ENCODE measurements around the gene PCK2. TPM values are rescaled to one million over a fixed set of nuclear protein-coding genes. Genes with fewer than 3 reads are reported as not detected.
A peak's percentile ranks its signal among the peaks of the same experiment; 100 is the strongest.

Gene PCK2
- total RNA-seq, 1 donor from 2014 or later: 39.1 TPM

DNA sequence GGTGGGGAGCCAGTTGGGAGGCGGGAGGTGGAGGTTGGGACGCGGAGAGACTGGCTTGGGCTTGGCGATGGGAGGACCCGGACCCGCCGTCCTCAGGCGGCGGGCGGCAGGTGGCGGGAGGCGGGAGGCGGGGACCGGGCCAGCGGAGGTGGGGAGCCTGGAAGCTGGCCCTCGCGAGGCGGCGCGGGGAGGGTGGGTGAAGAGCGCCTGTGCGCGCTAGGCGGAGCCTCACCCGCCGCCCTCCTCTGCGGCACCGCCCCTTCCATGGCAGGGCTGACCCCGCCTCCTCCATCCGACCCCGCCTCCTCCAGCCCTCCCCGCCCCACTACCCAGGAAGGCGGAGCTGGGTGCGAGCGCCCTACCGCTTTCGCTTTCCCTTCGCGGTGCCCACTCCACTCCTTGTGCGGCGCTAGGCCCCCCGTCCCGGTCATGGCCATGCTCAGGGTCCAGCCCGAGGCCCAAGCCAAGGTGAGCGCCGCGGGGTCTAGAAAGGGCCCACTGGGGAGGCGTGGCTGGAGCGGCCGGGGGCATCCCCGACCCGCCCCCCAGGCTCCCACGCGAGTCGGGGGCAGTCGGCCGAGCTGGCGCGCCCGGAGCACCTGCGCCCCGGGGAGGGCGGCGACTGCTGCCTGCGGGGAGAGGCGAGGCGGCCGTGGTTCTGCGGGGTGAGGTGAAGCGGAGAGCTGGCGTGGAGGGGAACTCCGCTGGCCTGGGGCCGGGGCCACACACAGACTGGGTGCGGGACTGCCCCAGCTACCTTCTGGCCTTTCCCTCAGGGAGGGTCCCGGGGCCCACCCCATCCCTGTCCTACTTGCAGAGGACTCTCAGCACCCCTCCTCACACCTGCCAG lies 41.9 kb downstream of the PCK2 start, which contains the start of gene PSME1:
Gene PSME1, plus strand, starts transcription at position 361 of the 850 bp plus-strand sequence. Its CDS starts 69 bp downstream, at position 430.
- peak; percentile 98 for DNase-seq (ENCODE audit: low spot score)

DNA sequence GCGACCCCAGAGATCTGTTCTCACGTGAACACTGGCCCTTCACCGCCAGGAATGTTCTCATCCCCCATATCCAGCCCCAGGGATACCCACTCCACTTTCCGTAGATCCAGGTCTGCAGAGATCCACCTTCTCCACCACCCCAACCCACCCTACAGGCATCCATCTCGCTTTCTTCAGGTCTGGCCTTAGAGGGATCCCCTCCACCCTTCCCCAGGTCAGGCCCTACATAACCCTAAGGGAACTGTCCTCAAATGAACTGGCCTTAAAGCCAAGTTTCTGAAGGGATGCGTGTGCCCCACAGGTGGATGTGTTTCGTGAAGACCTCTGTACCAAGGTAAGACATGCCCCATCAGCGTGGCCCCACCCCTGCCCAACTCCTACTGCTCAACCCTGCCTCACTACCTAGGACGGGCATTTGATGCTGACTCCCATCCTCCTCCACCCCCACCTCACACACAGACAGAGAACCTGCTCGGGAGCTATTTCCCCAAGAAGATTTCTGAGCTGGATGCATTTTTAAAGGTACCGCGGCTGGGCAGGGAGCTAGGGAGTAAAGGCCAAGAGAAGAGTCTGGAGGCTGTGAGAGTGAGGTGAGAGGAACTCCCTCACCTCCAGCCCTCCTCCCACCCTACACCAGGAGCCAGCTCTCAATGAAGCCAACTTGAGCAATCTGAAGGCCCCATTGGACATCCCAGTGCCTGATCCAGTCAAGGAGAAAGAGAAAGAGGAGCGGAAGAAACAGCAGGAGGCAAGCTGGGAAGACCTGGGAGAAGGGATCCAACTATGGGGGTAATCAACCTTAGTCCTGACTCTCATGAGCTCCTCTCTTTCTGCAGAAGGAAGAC lies 42.8 kb downstream of the PCK2 start:
- no peak for DNase-seq (ENCODE audit: low spot score)

DNA sequence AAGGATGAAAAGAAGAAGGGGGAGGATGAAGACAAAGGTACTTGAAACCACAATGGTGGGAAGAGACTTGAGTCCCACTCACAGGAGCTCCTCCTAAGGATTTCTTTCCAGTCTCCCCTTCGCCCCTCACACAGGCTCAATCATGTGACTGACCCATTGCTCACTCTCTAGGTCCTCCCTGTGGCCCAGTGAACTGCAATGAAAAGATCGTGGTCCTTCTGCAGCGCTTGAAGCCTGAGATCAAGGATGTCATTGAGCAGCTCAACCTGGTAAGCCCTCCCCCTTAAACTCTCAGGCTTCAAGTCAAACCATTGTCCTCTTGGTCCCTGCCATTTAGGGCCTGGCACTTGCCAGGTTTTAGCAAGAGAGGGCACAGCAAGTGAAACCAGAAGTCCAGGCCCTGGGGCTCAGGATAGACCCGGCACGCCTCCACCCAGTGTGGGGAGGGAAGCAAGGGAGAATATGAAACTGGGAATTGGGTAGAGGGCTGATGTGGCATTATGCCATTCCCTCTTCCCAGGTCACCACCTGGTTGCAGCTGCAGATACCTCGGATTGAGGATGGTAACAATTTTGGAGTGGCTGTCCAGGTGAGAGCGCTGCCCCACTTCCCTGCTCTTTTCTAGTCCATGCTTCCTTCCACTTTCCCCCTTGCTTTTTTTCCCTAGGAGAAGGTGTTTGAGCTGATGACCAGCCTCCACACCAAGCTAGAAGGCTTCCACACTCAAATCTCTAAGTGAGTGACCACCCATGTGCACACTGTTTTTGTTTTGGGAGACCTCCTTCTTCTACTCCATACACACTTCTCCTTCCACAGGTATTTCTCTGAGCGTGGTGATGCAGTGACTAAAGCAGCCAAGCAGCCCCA lies 43.7 kb downstream of the PCK2 start:
- DNase-seq (ENCODE audit: low spot score): no peak

DNA sequence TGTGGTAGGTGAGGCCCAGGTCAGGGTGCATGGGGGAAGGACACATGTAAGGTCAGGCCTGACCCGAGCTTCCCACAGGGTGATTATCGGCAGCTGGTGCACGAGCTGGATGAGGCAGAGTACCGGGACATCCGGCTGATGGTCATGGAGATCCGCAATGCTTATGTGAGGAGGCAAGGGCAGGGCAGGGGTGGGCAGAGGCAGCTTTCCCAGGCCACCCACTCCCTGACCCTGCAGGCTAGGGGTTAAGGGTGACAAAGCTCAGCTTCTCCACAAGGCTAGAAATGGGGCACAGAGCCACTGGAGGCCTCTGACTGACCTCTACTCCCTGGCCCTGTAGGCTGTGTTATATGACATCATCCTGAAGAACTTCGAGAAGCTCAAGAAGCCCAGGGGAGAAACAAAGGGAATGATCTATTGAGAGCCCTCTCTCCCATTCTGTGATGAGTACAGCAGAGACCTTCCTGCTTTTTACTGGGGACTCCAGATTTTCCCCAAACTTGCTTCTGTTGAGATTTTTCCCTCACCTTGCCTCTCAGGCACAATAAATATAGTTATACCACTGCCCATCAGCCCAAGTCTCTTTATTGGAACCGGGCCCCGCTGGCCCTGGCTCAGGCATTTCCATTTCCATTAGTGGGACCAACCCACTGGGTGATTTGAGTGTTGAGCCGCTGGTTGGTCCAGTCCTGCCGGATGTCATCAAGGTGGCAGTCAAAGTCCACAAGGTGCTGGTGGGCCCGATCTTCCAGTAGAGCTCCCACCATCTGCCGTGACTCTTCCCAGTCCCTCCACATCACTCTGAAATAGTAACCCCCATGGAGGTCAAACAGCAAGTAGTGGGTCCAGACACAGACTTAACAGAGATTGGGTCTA lies 44.5 kb downstream of the PCK2 start:
- DNase-seq (ENCODE audit: low spot score): no peak

DNA sequence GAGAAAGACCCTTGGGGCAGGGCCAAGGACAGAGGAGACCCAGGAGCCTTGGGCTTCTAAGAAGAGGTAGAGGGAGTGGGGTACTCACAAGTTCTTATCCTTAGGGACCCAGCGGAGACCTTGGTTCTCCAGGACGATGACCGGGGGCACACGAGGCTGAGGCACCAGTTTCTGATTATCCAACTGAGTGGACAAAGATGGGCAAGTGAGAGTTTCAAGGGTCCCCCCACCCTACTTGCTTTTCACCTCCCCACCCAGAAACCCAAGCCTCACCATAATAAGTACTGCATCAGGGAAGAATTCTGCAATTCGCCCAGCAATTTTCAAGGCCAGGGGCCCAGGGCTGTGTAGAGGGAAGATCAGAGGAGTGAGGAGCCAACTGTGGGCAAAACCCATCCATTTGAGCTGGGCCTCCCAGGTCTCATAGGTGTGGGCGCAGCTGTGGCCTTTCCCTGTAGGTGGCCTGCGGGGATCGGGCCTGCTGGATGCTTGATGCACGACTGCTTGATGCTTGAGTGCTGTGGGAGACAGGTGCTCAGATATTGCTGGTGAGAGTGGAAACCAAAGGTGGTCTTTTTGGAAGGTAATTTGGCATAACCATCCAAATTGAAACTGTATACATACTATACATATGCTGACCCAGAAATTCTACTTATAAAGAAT lies 45.3 kb downstream of the PCK2 start:
- DNase-seq (ENCODE audit: low spot score): no peak

DNA sequence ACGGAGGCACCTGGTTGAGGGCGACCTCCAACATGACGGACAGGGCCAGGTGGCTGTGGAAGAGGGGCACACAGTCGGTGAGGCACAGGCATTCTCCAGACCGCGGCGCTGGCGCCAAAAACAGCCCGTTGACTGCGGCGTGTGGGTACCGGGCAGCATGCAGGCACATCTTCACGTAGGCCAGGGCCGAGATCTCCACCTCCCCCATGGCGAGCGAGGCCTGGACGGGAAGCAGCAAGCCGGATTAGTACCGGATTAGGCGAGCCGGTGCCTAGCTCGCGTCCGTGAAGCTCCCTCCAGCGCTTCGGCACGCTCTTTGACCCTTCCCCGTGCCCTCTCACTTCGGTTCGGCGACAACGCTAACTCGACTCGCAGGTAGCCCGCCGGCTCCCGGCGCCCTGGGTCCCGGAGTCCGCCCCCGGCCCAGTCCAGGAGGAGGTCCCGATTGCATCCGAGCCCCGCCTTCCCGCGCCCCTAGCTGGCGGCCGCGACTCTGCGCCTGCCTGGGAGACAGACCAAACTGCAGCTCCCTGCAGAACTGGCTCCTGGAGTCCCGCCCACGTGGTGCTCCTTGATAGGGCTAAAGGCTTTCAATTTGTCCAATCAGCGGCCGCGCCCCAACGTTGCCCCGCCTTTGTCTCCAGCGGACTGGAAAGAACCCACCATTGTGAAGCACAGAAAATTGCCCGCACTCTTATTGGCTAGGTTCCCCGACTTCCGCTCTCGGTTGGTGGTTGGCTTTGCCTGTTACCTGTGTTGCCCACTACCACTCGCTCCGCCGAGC lies 47.2 kb downstream of the PCK2 start, which contains the start of gene EMC9:
Gene EMC9, minus strand, starts transcription at position 495 of the 784 bp plus-strand sequence. Its CDS starts 287 bp downstream, at position 208.
- peak; percentile 100 for DNase-seq (ENCODE audit: low spot score)

DNA sequence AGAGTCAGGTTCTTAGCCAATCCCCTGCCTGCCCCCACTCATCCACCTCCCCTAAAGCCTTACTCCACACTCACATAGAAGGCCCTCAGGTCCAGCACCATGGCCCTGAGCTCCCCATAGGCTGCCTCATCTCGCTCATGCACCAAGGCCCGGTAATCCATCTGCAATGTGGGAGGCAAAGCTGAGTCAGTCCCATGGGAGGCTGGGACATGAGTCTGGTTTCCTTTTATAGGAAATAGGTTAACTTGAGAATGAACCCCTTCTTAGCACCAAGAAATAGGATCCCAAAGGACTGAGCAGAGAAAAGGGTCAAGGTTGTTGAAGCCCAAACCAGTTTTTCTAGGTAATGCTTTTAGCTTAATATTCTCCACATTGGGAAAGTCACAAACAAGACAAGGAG lies 49.4 kb downstream of the PCK2 start:
- DNase-seq (ENCODE audit: low spot score): no peak

DNA sequence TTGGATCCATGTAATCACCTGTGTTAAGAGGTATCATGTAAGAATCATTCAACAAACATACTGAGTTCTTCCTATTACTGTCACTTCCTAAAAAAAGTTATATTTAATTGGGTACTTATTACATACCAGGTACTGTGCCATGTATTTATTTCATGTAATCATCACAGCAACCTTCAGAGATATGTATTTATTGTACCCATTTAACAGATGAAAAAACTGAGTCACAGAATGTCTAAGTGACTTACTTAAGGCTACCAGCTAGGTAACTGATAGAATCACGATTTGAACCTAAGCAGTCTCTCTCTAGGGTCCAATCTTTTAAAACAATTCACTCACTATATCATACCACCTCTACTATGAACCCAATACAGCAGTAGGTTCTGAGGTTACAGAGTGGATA lies 50.3 kb downstream of the PCK2 start:
- DNase-seq (ENCODE audit: low spot score): no peak

DNA sequence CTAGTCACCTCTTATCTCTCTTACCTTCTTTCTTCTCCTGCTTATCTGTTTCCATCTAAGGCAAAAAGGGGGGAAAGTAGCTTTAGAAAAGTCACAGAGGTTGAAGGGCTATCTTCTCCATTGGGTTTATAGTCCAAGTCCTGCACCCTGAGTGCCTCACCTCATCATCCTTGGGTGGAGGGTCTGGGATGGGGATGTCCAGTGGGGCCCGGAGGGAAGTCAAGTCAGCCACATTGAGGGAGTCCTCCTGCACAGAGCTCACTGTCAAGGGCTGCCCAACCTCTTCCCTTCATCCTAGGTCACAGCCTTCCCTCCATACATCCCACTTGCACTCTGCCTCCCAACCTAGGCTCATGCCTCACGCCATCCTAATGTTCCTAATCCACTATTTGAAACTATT lies 51.1 kb downstream of the PCK2 start:
- DNase-seq (ENCODE audit: low spot score): no peak

DNA sequence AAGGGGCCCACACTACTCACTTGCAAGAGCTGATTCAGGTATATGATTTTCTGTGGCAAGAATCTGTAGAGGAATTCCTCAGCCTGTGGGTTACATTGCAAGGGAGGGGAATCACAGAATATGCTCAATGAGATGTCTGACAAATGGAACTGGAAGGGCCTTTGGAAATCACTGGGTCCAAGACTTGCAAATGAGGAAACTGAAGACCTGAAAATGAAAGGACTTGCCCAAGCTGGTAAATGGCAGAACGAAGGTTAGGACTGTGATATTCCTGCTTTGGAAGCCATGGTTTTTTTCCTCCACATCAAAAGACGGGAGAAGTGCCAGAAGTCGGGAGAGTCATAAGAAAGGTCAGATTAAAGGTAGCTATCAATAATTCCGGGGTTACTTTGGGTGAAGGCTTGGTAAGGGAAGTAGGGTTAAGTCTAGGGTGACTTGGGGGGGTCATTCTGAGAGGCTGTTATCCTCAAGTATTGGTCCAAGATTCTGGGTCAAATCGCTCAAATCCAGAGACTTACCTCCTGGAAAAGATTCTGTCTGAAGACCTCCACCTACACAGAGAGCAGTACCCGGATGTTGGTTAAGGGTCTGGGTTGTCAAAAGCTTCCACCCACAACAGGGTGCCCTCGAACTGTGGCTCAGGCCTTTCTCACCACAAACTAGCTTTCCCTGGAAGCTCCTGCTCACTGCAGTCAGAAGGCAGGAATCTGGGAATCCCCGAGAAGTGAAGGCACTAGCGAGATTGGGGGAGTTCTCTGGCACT lies 51.8 kb downstream of the PCK2 start:
- DNase-seq (ENCODE audit: low spot score): no peak

DNA sequence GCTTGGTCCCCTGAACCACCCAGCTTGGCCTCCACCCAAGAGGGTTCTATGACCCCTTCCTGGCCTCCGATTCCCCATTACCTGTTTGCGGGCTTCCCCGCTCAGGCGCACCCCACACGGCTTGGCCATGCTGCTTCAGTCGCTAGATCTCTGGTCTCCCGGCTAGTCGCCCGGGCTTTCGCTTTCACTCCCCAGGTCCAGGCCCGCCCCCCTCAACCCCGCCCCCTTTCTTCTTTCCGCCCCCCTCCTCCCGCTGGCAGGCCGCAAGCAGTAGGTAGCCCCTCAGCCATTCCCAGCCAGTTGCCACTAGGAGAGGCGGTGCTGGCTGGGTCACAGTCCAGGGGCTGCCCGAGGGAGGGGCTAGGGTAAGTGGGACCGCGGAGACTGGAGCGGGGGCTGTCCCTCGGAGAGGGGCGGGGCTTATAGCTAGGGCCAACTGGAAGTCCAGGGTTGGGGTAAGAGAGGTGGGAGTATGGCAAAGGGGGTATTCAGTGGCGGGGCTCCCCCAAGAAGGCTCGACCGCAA lies 52.4 kb downstream of the PCK2 start, which contains the start of gene PSME2:
Gene PSME2, minus strand, starts transcription at position 158 of the 525 bp plus-strand sequence. Its CDS starts 29 bp downstream, at position 129.
- peak; percentile 97 for DNase-seq (ENCODE audit: low spot score)

DNA sequence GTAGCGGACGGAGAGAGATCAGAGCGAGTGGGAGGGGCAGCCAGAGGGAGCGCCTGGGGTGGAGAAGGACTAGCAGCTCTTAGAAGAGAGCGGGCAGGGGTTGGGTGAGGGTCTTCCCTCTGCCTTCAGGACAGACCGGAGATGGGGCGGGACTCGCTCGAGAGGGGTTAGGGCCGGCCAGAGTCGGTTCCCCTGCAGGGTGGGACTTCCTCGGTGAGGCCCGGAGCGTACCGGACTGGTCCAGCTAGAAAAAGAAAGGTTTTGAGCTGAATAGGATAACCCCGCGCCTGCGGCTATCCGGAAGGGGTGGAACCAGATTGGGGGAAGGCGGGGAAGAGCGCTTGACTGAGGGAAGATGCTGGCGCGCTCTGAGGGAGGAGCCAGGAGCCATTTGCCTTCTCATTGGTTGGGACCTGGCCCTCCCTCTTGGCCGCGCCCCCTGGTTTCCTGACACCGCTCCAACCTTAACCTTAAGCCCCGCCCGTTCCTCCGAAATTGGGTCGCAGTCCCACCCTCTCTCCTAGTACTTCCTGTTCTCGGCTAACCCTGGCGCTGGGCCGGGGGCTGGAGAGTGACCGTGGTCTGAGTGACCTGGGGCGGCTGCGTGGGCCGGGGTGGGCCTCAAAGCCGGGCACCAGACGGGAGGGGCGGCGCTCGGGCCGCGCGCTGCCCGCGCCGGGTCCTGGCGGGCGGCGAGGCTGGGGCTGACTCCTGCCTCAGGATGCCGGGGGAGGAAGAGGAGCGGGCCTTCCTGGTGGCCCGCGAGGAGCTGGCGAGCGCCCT lies 53.1 kb downstream of the PCK2 start, which contains the start of gene RNF31:
Gene RNF31, plus strand, starts transcription at position 521 of the 783 bp plus-strand sequence. Its CDS starts 201 bp downstream, at position 722.
- DNase-seq (ENCODE audit: low spot score): peak; percentile 99

DNA sequence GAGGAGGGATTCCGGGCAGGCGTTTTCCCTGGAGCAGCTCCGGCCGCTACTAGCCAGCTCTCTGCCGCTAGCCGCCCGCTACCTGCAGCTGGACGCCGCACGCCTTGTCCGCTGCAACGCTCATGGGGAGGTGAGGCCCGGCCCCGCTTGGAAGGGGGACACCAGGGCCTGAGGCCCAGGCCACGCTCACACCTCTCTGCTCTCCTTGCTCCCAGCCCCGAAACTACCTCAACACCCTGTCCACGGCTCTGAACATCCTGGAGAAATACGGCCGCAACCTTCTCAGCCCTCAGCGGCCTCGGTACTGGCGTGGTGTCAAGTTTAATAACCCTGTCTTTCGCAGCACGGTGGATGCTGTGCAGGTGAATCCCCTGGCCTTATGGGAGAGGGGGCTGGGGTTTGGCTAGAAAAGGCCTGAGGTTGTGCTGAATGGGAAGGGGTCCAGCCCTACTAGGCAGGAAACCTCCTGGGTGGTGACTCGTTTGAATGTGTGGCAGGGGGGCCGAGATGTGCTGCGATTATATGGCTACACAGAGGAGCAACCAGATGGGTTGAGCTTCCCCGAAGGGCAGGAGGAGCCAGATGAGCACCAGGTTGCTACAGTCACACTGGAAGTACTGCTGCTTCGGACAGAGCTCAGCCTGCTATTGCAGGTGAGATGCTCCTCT lies 53.8 kb downstream of the PCK2 start:
- DNase-seq (ENCODE audit: low spot score): peak; percentile 90

DNA sequence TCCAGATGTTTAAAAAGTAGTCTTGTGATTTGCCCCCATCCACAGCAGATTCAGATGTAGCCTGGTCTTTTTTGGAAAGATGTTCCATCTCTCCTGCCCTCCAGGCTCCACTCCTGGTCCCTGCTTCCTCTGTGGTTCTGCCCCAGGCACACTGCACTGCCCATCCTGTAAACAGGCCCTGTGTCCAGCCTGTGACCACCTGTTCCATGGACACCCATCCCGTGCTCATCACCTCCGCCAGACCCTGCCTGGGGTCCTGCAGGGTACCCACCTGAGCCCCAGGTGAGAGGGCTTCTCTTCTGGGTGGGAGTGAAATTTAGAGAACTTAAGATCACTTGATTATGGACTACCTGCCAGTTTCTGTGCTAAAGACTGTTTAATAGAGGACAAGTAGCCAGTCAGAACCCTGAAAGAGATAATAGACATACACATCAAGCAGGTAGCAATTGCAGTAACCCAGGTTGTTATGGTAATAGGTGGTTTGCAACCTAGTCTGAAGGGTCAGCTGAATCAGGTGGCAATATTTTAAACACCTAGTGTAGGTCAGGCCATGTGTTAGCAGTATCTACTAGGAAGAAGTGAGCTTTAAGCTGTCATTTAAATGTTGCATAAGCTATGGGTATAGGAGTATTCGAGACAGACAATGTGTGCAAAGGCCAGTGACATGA lies 55.3 kb downstream of the PCK2 start:
- no peak for DNase-seq (ENCODE audit: low spot score)

DNA sequence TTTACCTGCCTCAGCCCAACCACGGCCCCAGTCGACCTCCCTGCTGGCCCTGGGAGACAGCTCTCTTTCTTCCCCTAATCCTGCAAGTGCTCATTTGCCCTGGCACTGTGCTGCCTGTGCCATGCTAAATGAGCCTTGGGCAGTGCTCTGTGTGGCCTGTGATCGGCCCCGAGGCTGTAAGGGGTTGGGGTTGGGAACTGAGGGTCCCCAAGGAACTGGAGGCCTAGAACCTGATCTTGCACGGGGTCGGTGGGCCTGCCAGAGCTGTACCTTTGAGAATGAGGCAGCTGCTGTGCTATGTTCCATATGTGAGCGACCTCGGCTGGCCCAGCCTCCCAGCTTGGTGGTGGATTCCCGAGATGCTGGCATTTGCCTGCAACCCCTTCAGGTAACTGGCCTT lies 56.0 kb downstream of the PCK2 start:
- DNase-seq (ENCODE audit: low spot score): no peak
